GM12874 (cell line): ENCODE results near the gene LCN1.

ENCODE experiments used
- CTCF ChIP-seq: IDR thresholded peaks from 2 replicates; pipeline ENCODE4 v1.5.1; 2011; ENCODE audit warnings: low read depth, mild to moderate bottlenecking, control low read depth, low read length, moderate library complexity; ENCODE audit not compliant: insufficient read depth

LCN1 gene

GRCh38 chr9:135567311-135567710 lies 46.1 kb downstream of the LCN1 start:
- TF ChIP-seq CTCF, result no peak

DNA sequence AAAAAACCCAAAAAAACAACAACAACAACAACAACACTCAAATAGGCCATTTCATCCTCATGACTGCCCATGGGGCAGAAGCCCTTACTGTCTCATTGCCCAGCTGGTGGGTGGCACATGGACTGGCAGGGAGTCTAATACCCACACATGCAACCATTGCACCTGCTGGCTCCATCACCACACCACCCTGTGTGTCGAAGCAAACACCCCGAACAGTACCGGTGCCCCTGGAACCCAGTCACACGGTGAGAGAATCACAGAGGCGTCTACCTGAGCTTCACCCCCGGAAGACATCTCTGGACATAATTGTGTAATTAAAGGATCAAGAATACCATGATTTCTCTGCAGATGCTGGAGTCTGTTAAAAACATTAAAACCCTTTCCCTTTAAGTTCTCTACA lies 46.8 kb downstream of the LCN1 start:
- no peak for TF ChIP-seq CTCF

- TF ChIP-seq CTCF, result no peak
These were observed 49.2 kb downstream of the LCN1 start for GRCh38 chr9:135570456-135570855.

DNA sequence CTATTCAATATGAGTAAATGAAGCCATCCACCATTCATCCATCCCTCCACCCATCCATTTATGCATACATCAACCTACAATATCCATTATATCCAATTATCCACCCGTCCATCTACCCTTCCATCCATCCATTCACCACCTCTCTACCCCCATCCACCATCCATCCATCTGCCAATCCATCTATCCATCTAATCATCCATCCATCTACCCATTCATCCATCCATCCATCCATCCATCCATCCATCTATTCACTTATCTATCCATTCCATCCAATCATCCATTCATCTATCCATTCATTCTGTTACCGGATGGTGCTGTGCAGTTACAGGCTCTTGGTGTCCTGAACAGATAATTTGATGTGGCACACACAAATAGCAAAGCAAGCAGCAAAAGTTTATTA lies 51.0 kb downstream of the LCN1 start:
- TF ChIP-seq CTCF, result no peak

DNA sequence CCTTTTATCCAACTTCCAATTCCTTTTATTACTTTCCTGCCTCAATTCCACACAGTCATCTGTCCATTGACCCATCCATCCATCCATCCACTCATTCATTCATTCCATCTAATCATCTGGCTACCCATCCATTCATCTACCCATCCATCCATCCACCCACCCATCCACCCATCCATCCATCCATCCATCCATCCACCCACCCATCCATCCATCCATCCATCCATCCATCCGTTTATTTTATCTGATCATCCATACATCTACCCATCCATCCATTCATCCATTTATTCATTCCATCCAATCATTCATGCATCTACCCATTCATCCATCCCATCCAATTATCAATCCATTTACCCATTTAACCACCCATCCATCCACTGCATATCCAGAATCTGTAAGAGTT lies 51.9 kb downstream of the LCN1 start:
- TF ChIP-seq CTCF, result no peak

GRCh38 chr9:135574331-135574730 lies 53.1 kb downstream of the LCN1 start:
- no peak for TF ChIP-seq CTCF

- no peak for TF ChIP-seq CTCF
These were observed 53.7 kb downstream of the LCN1 start for GRCh38 chr9:135574943-135575342.
